Measurements from ENCODE around the gene GALNT10.

Gene GALNT10

GRCh38 chr5:154242964-154243376 lies 52.4 kb downstream of the GALNT10 start:
- no peak overlapping the region for H2BK15ac ChIP-seq (replicated peaks; ENCODE audit: low read depth)
- no peak overlapping the region for H4K5ac ChIP-seq (ENCODE audit: low read length)
- H3K79me1 ChIP-seq (ENCODE audit: low read length), result peaks cover 6% of the 10 kb centered on the region
- H3K18ac ChIP-seq (ENCODE audit: low read length), result no peak overlapping the region
- H3K4me2 ChIP-seq (ENCODE audit: low read length), result no peak overlapping the region
- H3K79me2 ChIP-seq (ENCODE audit: control insufficient read depth, insufficient read depth, low read length), result no peaks in the 10 kb centered on the region
- no peak overlapping the region for H3K23ac ChIP-seq (ENCODE audit: low read length)
- no peak overlapping the region for H2BK5ac ChIP-seq (ENCODE audit: low read length)
- H4K8ac ChIP-seq (ENCODE audit: low read depth, low read length), result no peak overlapping the region
- H3K4me3 ChIP-seq (ENCODE audit: low read length), result no peak overlapping the region
- no peaks in the 10 kb centered on the region for H3K27me3 ChIP-seq (ENCODE audit: insufficient read depth, low read length, poor library complexity)
- H3K36me3 ChIP-seq (ENCODE audit: control insufficient read depth, insufficient read depth, low read length), result no peaks in the 10 kb centered on the region
- DNase-seq, result no peak
- no peak overlapping the region for H3K56ac ChIP-seq (ENCODE audit: low read length)
- H2BK120ac ChIP-seq (ENCODE audit: low read depth, low read length), result no peak overlapping the region
- no CpG with 5 or more reads among the region's 1 CpG for WGBS (ENCODE audit: extremely low coverage, insufficient coverage, low lambda C conversion rate)
- no peak overlapping the region for H3K27ac ChIP-seq (ENCODE audit: low read depth, low read length)
- no peak overlapping the region for H2AK5ac ChIP-seq (ENCODE audit: low read length)
- H3K9ac ChIP-seq (ENCODE audit: low read length), result no peak overlapping the region
- H3K4me1 ChIP-seq (ENCODE audit: control insufficient read depth, low read depth, low read length), result peaks cover 20% of the 10 kb centered on the region
- no peak overlapping the region for H3K4ac ChIP-seq (ENCODE audit: low read depth, low read length)

DNA sequence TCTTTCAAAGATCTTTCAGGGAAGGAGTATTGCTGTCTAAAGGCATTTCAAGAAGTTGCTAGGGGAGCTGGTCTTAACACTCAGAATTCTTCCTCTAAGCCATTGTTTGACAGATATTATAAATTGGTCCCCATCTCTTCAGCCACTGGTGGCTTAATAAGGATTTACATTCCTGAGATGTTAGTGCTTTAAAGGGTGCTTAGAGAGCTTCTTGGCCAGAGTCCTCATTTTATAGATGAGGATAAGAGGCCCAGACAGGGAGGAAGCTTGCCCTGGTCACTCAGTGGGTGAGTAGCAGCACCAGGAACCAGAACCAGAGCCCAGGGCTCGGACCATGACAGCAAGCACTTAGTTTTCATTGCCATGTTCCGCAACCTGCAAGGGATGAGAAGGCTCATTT lies 53.2 kb downstream of the GALNT10 start:
- H4K5ac ChIP-seq (ENCODE audit: low read length), result no peak overlapping the region
- WGBS (ENCODE audit: extremely low coverage, insufficient coverage, low lambda C conversion rate), result no CpG with 5 or more reads among the region's 2 CpGs
- H3K18ac ChIP-seq (ENCODE audit: low read length), result no peak overlapping the region
- no peaks in the 10 kb centered on the region for H3K36me3 ChIP-seq (ENCODE audit: control insufficient read depth, insufficient read depth, low read length)
- H2BK120ac ChIP-seq (ENCODE audit: low read depth, low read length), result no peak overlapping the region
- no peak overlapping the region for H3K9ac ChIP-seq (ENCODE audit: low read length)
- no peak overlapping the region for H3K4ac ChIP-seq (ENCODE audit: low read depth, low read length)
- peaks cover 19% of the 10 kb centered on the region for H3K4me1 ChIP-seq (ENCODE audit: control insufficient read depth, low read depth, low read length)
- no peak overlapping the region for H4K8ac ChIP-seq (ENCODE audit: low read depth, low read length)
- H3K27me3 ChIP-seq (ENCODE audit: insufficient read depth, low read length, poor library complexity), result no peaks in the 10 kb centered on the region
- no peak overlapping the region for H3K4me3 ChIP-seq (ENCODE audit: low read length)
- H3K27ac ChIP-seq (ENCODE audit: low read depth, low read length), result no peak overlapping the region
- no peak overlapping the region for H2BK15ac ChIP-seq (replicated peaks; ENCODE audit: low read depth)
- H3K56ac ChIP-seq (ENCODE audit: low read length), result no peak overlapping the region
- DNase-seq, result no peak
- no peak overlapping the region for H2BK5ac ChIP-seq (ENCODE audit: low read length)
- H3K23ac ChIP-seq (ENCODE audit: low read length), result no peak overlapping the region
- no peaks in the 10 kb centered on the region for H3K79me2 ChIP-seq (ENCODE audit: control insufficient read depth, insufficient read depth, low read length)
- no peak overlapping the region for H2AK5ac ChIP-seq (ENCODE audit: low read length)
- no peak overlapping the region for H3K4me2 ChIP-seq (ENCODE audit: low read length)
- peaks cover 6% of the 10 kb centered on the region for H3K79me1 ChIP-seq (ENCODE audit: low read length)

DNA sequence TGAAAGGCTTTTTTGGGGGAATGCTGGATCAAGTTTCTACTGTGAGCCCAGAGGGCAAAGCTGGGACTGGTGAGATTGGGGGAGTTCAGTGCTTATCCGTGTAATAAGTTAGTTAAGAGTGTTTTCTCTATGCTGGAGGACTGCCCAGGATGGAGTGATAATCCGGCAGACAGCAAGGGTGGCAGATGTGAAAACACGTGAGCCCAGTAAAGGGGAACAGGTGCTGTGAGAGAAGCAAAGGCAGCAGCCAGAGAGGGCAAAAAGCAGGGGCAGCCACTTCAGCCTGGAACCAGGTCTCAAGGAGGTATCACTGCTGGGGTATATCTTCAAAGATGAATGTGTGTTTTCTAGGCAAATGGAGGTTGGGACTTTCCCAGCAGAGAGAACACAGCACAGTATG lies 53.9 kb downstream of the GALNT10 start:
- DNase-seq, result no peak
- no peaks in the 10 kb centered on the region for H3K79me2 ChIP-seq (ENCODE audit: control insufficient read depth, insufficient read depth, low read length)
- H3K18ac ChIP-seq (ENCODE audit: low read length), result no peak overlapping the region
- WGBS (ENCODE audit: extremely low coverage, insufficient coverage, low lambda C conversion rate), result no CpG with 5 or more reads among the region's 3 CpGs
- no peaks in the 10 kb centered on the region for H3K36me3 ChIP-seq (ENCODE audit: control insufficient read depth, insufficient read depth, low read length)
- no peak overlapping the region for H3K56ac ChIP-seq (ENCODE audit: low read length)
- H2AK5ac ChIP-seq (ENCODE audit: low read length), result no peak overlapping the region
- H3K4me1 ChIP-seq (ENCODE audit: control insufficient read depth, low read depth, low read length), result peaks cover 14% of the 10 kb centered on the region
- no peak overlapping the region for H3K4me3 ChIP-seq (ENCODE audit: low read length)
- H3K4ac ChIP-seq (ENCODE audit: low read depth, low read length), result no peak overlapping the region
- H4K8ac ChIP-seq (ENCODE audit: low read depth, low read length), result no peak overlapping the region
- H3K4me2 ChIP-seq (ENCODE audit: low read length), result no peak overlapping the region
- H3K27me3 ChIP-seq (ENCODE audit: insufficient read depth, low read length, poor library complexity), result no peaks in the 10 kb centered on the region
- no peak overlapping the region for H2BK15ac ChIP-seq (replicated peaks; ENCODE audit: low read depth)
- H3K27ac ChIP-seq (ENCODE audit: low read depth, low read length), result no peak overlapping the region
- H4K5ac ChIP-seq (ENCODE audit: low read length), result no peak overlapping the region
- peaks cover 6% of the 10 kb centered on the region for H3K79me1 ChIP-seq (ENCODE audit: low read length)
- no peak overlapping the region for H3K23ac ChIP-seq (ENCODE audit: low read length)
- no peak overlapping the region for H3K9ac ChIP-seq (ENCODE audit: low read length)
- H2BK5ac ChIP-seq (ENCODE audit: low read length), result no peak overlapping the region
- no peak overlapping the region for H2BK120ac ChIP-seq (ENCODE audit: low read depth, low read length)

DNA sequence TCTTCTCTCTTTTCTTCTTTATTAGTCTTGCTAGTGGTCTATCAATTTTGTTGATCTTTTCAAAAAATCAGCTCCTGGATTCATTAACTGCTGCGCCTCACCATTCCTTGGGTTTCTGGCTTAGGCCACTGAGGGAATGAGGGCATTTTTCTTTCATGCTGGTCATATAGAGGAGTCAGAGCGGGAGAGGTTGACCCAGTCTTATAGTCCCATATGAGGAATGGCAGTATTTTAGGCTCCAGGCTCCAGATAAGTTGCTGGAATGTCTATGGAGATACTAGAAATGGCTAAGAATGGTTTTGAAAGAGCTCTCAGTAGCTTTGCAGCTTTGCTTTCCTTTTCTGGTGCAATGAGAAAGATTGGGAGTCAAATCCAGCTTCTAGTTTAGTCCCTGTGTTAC lies 58.2 kb downstream of the GALNT10 start:
- H2BK5ac ChIP-seq (ENCODE audit: low read length), result no peak overlapping the region
- H3K23ac ChIP-seq (ENCODE audit: low read length), result no peak overlapping the region
- H3K18ac ChIP-seq (ENCODE audit: low read length), result no peak overlapping the region
- H2BK15ac ChIP-seq (replicated peaks; ENCODE audit: low read depth), result no peak overlapping the region
- no peak for DNase-seq
- no peak overlapping the region for H4K8ac ChIP-seq (ENCODE audit: low read depth, low read length)
- no peak overlapping the region for H4K5ac ChIP-seq (ENCODE audit: low read length)
- WGBS (ENCODE audit: extremely low coverage, insufficient coverage, low lambda C conversion rate), result no CpG with 5 or more reads among the region's 2 CpGs
- no peak overlapping the region for H2AK5ac ChIP-seq (ENCODE audit: low read length)
- H3K36me3 ChIP-seq (ENCODE audit: control insufficient read depth, insufficient read depth, low read length), result no peaks in the 10 kb centered on the region
- H3K4me2 ChIP-seq (ENCODE audit: low read length), result no peak overlapping the region
- no peaks in the 10 kb centered on the region for H3K79me2 ChIP-seq (ENCODE audit: control insufficient read depth, insufficient read depth, low read length)
- H3K9ac ChIP-seq (ENCODE audit: low read length), result no peak overlapping the region
- no peak overlapping the region for H3K4me3 ChIP-seq (ENCODE audit: low read length)
- no peaks in the 10 kb centered on the region for H3K4me1 ChIP-seq (ENCODE audit: control insufficient read depth, low read depth, low read length)
- no peak overlapping the region for H3K27ac ChIP-seq (ENCODE audit: low read depth, low read length)
- no peaks in the 10 kb centered on the region for H3K27me3 ChIP-seq (ENCODE audit: insufficient read depth, low read length, poor library complexity)
- H3K56ac ChIP-seq (ENCODE audit: low read length), result no peak overlapping the region
- H3K79me1 ChIP-seq (ENCODE audit: low read length), result peaks cover 6% of the 10 kb centered on the region
- no peak overlapping the region for H3K4ac ChIP-seq (ENCODE audit: low read depth, low read length)
- H2BK120ac ChIP-seq (ENCODE audit: low read depth, low read length), result no peak overlapping the region

DNA sequence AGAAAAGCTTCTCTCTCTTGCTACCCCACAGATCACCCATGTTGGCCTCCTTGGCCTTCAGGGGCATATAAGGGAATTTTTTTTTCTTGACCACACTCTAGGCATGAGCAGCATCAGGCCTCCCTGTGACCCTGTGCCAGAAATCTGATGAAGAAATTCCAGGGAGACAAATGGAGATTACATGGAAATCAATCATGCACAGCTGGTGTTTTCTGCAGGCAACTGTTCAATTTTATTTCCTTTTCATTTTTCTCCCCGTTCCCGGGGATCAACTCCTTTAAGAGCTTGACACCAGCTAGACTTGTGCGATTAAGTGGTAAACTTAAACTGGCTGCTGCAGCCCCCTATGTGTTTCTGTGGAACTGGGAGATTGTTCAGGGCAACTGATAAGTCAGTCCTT lies 59.3 kb downstream of the GALNT10 start:
- Histone ChIP-seq H3K56ac (ENCODE audit: low read length) (no peak overlapping the region), H3K4me2 (ENCODE audit: low read length) (no peak overlapping the region), H4K5ac (ENCODE audit: low read length) (no peak overlapping the region), H3K4me1 (ENCODE audit: control insufficient read depth, low read depth, low read length) (peaks cover 2% of the 10 kb centered on the region), H2AK5ac (ENCODE audit: low read length) (no peak overlapping the region), H3K36me3 (ENCODE audit: control insufficient read depth, insufficient read depth, low read length) (no peaks in the 10 kb centered on the region), H3K18ac (ENCODE audit: low read length) (no peak overlapping the region), H2BK5ac (ENCODE audit: low read length) (no peak overlapping the region), H3K4me3 (ENCODE audit: low read length) (no peak overlapping the region), H3K4ac (ENCODE audit: low read depth, low read length) (no peak overlapping the region), H4K8ac (ENCODE audit: low read depth, low read length) (no peak overlapping the region), H3K27ac (ENCODE audit: low read depth, low read length) (no peak overlapping the region), H2BK120ac (ENCODE audit: low read depth, low read length) (no peak overlapping the region), H3K79me2 (ENCODE audit: control insufficient read depth, insufficient read depth, low read length) (no peaks in the 10 kb centered on the region), H3K79me1 (ENCODE audit: low read length) (peaks cover 4% of the 10 kb centered on the region), H2BK15ac (replicated peaks; ENCODE audit: low read depth) (no peak overlapping the region), H3K23ac (ENCODE audit: low read length) (no peak overlapping the region), H3K9ac (ENCODE audit: low read length) (no peak overlapping the region), H3K27me3 (ENCODE audit: insufficient read depth, low read length, poor library complexity) (no peaks in the 10 kb centered on the region)
- no CpG with 5 or more reads among the region's 3 CpGs for WGBS (ENCODE audit: extremely low coverage, insufficient coverage, low lambda C conversion rate)
- DNase-seq, result no peak

GRCh38 chr5:154251529-154251928 lies 61.0 kb downstream of the GALNT10 start:
- Histone ChIP-seq H2BK120ac (ENCODE audit: low read depth, low read length) (no peak overlapping the region), H4K5ac (ENCODE audit: low read length) (no peak overlapping the region), H2BK5ac (ENCODE audit: low read length) (no peak overlapping the region), H3K9ac (ENCODE audit: low read length) (no peak overlapping the region), H3K27me3 (ENCODE audit: insufficient read depth, low read length, poor library complexity) (no peaks in the 10 kb centered on the region), H3K56ac (ENCODE audit: low read length) (no peak overlapping the region), H2AK5ac (ENCODE audit: low read length) (no peak overlapping the region), H3K4me2 (ENCODE audit: low read length) (no peak overlapping the region), H2BK15ac (replicated peaks; ENCODE audit: low read depth) (no peak overlapping the region), H3K27ac (ENCODE audit: low read depth, low read length) (no peak overlapping the region), H3K79me1 (ENCODE audit: low read length) (peaks cover under 1% of the 10 kb centered on the region), H3K4me3 (ENCODE audit: low read length) (no peak overlapping the region), H3K18ac (ENCODE audit: low read length) (no peak overlapping the region), H3K36me3 (ENCODE audit: control insufficient read depth, insufficient read depth, low read length) (no peaks in the 10 kb centered on the region), H3K4me1 (ENCODE audit: control insufficient read depth, low read depth, low read length) (peaks cover 2% of the 10 kb centered on the region), H3K4ac (ENCODE audit: low read depth, low read length) (no peak overlapping the region), H3K79me2 (ENCODE audit: control insufficient read depth, insufficient read depth, low read length) (no peaks in the 10 kb centered on the region), H3K23ac (ENCODE audit: low read length) (no peak overlapping the region), H4K8ac (ENCODE audit: low read depth, low read length) (no peak overlapping the region)
- DNase-seq, result no peak

Data from mesendoderm (in vitro differentiated cells).